Measurements from ENCODE around the gene KLF2.

The KLF2 gene

DNA sequence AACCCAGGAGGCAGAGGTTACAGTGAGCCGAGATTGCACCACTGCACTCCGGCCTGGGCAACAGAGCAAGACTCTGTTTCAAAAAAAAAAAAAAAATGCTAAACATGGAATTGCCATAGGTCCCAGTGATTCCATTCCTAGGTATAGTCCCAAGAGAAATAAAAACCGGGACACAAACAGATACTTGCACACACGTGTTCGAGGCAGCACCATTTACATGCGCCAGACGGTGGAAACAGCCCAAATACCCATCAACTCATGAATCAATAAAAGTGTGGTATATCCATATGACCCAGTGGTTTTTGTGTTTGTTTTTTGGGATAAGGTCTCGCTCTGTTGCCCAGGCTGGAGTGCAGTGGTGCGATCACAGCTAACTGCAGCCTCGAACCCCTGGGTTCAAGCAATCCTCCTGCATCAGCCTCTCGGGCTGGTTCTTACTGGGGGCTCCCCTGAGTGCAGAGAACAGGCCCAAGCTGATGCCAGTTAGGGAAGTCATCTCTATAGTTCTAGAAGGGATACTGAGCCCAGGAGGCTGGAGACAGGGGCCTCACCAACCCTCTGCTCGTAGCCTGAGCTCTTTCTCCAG is 8.5 kb downstream of the KLF2 start:
- no peak overlapping the region for H3K27ac ChIP-seq
- TF ChIP-seq CTCF (conservative IDR thresholded peaks at IDR 0.05), result no peak

DNA sequence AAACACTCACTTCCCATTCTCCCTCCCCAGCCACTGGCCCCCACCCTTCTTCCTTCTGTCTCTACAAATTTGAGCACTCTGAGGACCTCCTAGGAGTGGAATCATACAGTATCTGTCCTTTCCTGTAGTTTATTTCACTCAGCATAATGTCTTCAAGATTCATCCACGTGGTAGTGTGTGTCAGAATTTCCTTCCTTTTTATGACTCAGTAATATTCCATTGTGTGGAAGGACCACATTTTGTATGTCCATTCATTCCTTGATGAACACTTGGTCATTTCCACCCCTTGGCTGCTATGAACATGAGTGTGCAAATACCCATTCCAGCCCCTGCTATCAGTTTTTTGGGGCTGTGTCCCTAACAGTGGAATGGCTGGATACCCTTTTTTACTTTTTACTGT is 9.8 kb downstream of the KLF2 start:
- no peak overlapping the region for H3K27ac ChIP-seq
- no peak for TF ChIP-seq CTCF (conservative IDR thresholded peaks at IDR 0.05)

- no peak overlapping the region for H3K27ac ChIP-seq
- no peak for TF ChIP-seq CTCF (conservative IDR thresholded peaks at IDR 0.05)
Observed at GRCh38 chr19:16335226-16335625, 10.6 kb downstream of the KLF2 start.

DNA sequence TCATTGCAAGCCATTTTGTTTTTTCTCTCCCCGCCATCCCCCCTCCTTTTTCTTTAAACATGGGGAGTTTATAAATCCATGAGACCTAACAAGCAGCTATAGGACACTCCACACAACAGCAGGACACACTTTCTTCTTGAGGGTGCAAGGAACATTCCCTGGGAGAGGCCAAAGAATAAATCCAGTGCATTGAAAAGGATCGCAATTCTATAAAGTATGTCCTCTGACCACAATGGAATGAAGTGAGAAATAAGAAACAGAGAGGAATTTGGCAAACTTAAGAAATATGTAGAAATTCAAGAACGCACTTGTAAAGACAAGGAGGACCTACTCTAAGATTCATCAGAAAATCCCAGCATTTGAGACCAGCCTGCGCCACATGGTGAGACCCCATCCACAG is 11.9 kb downstream of the KLF2 start:
- no peak overlapping the region for H3K27ac ChIP-seq
- no peak for TF ChIP-seq CTCF (conservative IDR thresholded peaks at IDR 0.05)

DNA sequence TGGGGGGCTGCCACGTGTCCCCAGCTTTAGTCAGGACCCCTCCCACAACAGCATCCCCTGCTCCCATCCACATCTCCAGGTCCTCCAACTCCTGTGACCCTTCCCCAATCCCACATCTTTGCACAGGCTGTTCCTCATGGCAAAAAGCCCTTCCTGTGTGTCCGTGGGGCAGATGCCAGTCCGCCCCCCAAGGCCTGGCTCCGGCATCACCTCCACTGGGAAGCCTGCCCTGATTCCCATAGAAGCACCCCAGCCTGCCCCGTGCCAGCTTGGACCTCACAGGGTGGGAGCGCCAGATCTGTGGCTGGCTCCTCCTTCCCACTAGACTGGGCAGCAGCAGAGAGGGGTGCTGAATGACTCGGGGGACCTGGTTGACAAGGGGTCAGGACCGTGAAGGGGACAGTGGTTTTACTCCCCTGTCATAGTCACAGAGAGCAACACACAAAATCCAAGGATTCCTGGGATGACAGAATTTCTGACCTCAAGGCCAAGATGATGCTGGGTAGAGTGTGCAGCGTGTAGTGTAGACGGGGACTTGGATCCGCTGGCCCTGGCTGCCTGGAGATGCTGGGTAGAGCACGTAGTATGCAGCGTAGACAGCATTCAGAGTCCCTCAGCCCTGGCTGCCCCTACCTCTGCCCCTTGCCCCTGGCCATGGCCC is 13.3 kb downstream of the KLF2 start:
- no peak overlapping the region for H3K27ac ChIP-seq
- TF ChIP-seq CTCF (conservative IDR thresholded peaks at IDR 0.05), result no peak

GRCh38 chr19:16338470-16339360 is 14.1 kb downstream of the KLF2 start:
- TF ChIP-seq CTCF (conservative IDR thresholded peaks at IDR 0.05), result no peak
- H3K27ac ChIP-seq, result no peak overlapping the region

GRCh38 chr19:16339361-16339725 is 14.7 kb downstream of the KLF2 start:
- TF ChIP-seq CTCF (conservative IDR thresholded peaks at IDR 0.05), result no peak
- no peak overlapping the region for H3K27ac ChIP-seq

Measured in VCaP (cell line).